ENCODE data around the gene PKLR. TPM values are rescaled to one million over a fixed set of nuclear protein-coding genes. Genes with fewer than 3 reads are reported as not detected.
"Not testable (repeated sequence)": the region's sequence is repeated elsewhere in the genome, so short reads cannot be mapped to it uniquely, and the experiment has no call there.

PKLR gene
- 0.31 TPM for total RNA-seq

DNA sequence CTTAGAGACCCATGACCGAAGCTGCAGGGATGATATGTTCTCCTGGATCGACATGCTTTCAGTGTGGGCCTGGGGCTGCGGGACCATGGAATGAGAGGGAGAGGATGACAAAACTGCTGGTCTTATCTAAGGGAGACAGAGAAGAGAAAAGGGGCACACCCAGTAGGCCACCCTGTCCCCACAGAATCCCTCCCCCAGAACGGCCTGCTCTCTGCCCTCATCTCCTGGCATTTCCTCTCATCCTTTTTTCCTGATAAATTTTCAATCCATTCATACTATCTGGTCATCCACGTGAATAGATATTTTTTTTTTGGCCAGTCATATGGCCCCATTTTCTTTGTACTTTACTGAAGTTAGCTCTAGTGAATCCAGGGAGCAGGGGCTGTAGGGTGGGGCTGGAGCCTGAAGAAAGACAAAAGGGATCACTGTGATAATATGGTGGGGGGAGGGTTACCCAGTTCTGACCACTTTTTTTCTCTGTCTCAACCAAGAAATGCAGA lies at the start of gene PKLR:
TSS of gene PKLR (minus strand) at position 97 of the 500 bp plus-strand sequence. CDS start at position 54, 43 bp downstream.
- DNase-seq = no peak

- DNase-seq = no peak
Measured at GRCh38 chr1:155342842-155343241, 41.6 kb upstream of the PKLR start.

- DNase-seq = no peak
Measured at GRCh38 chr1:155339515-155340097, 38.4 kb upstream of the PKLR start.

DNA sequence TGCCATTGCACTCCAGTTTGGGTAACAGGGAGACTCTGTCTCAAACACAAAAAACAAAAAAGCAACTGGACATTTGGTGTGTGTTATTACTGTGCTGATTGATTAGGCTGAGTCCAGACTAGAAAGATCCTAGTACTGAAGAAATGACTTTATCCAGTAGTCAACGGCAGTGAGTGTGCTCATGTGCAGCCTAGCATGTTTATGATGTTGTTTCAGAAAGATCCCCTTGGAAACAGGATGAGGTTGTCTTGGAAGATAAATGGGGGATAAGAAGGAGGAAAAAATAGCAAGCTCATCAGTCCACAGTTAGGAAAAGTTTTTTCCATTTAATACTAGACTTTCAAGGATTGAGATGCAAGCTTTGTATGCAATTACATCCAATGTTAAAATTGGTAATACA lies 33.7 kb upstream of the PKLR start:
- no peak for DNase-seq

DNA sequence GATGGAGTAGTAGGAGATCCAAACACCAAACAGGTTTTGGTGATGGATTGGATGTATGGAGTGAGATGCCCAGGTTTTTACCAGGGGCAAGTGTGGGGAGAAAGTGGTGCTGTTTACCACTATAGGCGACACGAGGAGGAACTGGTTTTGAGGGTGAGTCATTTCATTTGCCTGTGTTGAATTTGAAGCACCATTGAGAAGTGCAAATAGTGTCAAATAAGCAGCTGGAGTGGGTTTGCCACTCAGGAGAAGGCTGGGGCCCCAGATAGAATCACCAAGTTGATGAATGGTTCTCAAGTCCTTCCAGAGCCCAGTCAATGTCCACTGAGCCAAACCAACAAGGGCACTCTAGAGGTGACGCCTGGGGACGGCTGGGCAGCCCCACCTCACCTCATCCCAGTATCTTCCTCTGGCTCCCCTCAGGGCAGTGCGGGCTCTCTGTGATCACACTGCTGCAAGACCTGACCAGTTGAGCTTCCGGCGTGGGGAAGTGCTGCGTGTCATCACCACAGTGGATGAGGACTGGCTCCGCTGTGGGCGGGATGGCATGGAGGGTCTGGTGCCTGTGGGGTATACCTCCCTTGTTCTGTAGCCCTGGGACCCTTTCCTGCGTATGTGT lies 28.9 kb upstream of the PKLR start:
- no peak for DNase-seq

GRCh38 chr1:155328856-155329255 lies 27.6 kb upstream of the PKLR start:
- DNase-seq = not testable (repeated sequence)

DNA sequence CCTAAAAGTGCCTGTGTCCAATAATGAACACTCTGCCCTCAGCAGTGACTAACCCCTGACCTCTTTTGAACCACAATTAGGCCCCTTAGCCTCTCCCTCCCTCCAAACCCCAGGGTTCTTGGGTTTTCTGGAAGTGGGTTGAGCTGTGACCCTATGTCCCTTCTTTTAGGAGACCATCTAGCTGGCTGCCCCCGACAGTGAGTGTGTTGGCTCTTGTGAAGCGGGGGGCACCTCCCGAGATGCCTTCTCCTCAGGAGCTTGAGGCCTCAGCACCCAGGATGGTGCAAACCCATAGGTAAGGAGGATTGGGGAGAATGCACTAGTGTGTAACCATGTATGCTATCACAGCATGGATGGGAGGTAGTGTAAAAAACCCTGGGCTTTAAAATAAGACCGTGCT lies 26.7 kb upstream of the PKLR start:
- no peak for DNase-seq

- no peak for DNase-seq
Measured at GRCh38 chr1:155326631-155327037, 25.4 kb upstream of the PKLR start.

DNA sequence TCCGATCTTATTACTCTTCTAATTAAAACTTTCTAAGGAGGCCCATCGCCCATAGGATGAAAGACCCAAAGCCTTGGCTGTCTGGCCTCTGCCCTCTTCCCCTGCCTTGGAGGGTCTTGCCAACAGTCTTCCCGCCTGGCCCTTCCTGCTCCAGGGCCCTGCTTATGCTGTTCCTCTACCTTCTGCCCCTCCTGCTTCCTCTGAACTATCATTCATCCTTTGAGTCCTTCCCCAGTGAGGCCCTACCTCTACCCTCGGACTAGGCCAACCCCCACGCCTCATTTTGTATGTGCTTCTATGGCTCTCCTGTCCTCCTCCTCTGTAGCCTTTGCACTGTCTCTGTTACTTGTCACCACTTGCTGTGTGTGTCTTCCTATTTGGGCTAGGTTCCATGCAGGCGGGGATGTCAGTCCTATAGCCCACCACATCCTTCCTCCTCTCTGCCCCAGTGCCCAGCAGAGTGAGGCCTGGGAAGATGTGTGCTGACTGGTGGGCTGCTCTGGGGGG lies 24.8 kb upstream of the PKLR start:
- no peak for DNase-seq

GRCh38 chr1:155325603-155325893 lies 24.3 kb upstream of the PKLR start:
- DNase-seq = no peak

GRCh38 chr1:155324717-155325602 lies 23.7 kb upstream of the PKLR start:
- DNase-seq = peak; percentile 50

DNA sequence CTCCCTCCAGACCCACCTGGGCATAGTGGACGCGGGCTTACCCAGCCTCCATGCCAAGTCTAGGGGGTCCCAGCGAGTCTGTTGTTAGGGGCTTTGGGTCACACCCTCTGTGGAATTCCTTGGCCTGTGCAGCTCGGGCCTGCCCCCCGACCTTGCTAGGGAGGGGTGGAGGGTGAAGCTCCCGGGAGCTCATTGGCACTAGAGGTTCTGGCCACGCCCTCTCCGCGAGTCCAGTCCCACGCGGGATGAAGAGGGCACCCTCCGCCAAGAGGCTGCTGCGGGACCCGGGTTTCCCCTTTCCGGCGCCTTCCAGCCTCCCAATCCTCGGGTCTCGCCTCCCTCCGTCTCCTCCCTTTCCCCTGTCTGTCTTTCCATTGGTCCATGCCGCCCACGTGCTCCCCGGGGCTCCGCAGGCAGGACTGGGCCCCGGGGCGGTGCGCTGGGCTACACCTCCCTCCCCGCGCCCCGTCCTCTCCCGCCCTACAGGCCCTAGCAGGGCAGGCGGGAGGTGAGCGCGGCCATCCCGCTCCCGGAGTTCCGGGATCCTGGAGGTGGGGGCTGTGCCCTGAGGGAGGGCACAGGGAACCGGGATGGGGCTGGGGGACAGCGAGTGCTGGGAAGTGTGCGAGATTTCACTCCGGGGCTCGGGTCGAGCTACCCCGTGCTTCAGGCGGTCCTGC lies 22.9 kb upstream of the PKLR start:
- DNase-seq = peak; percentile 98

DNA sequence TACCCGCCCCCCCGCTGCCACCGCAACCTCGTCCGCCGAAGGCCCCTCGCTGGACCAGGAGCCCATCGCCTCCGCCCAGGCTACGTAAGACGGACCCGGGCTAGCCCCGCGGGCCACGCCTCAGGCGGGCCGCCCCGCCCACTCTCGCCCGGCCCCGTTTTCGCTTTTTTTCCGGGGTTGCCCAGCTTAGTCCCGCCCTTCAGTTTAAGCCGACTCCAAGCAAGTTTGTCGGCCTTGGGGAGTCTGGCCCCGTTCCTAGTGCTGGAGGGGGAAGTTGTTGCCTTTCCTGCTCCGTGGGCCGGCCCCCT lies 22.4 kb upstream of the PKLR start:
- peak; percentile 94 for DNase-seq

GRCh38 chr1:155322953-155323728 lies 21.9 kb upstream of the PKLR start:
- peak; percentile 96 for DNase-seq

DNA sequence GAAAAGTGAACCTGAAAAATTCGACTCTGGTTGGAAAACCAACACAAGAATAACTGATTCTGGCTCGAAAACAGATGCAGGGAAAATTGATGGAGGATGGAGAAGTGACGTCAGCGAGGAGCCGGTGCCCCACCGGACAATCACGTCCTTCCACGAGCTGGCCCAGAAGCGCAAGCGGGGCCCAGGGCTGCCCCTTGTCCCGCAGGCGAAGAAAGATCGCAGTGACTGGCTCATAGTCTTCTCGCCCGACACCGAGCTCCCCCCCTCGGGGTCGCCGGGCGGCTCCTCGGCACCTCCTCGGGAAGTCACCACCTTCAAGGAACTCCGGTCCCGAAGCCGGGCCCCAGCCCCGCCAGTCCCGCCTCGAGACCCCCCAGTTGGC lies 21.3 kb upstream of the PKLR start:
- DNase-seq = peak; percentile 53

DNA sequence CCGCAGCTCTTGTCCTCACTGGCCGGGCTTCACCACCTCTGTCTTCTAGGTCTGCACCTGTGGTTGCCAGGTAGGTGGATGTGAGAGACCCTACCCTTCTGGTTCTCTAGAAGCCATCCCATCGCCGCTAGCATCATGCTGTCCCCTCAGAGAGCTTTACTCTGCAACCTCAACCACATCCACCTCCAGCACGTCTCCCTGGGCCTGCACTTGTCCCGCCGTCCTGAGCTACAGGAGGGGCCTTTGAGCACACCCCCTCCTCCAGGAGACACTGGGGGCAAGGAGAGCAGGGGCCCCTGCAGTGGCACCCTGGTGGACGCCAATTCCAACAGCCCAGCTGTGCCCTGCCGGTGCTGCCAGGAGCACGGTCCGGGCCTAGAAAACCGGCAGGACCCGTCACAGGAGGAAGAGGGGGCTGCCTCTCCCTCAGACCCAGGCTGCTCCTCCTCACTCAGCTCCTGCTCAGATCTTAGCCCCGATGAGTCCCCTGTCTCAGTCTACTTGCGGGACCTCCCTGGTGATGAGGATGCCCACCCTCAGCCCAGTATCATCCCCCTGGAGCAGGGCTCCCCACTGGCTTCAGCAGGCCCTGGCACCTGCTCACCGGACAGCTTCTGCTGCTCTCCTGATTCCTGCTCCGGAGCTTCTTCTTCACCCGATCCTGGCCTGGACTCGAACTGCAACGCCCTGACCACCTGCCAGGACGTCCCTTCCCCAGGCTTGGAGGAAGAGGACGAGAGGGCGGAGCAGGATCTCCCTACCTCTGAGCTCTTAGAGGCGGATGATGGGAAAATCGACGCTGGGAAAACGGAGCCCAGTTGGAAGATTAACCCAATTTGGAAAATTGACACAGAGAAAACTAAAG lies 20.6 kb upstream of the PKLR start:
- DNase-seq = peak; percentile 30

- DNase-seq = peak; percentile 87
Measured at GRCh38 chr1:155320661-155321617, 19.7 kb upstream of the PKLR start, which contains the start of gene RUSC1. RUSC1 (plus strand) TSS chr1:155320894; CDS start chr1:155321774, 880 bp downstream.

- no peak for DNase-seq
Measured at GRCh38 chr1:155320252-155320651, 19.0 kb upstream of the PKLR start.

- no peak for DNase-seq
Measured at GRCh38 chr1:155319536-155319935, 18.3 kb upstream of the PKLR start.

GRCh38 chr1:155318082-155318481 lies 16.8 kb upstream of the PKLR start:
- no peak for DNase-seq

All from tongue (tissue), 2 donors.